GM21381 (cell line): ENCODE data around the gene TSPO.

Source experiments
- ATAC-seq: cut with Tn5 transposase; IDR thresholded peaks from one replicate; pipeline ENCODE4 v1.9.1; 2021; ENCODE audit warnings: mild to moderate bottlenecking, moderate library complexity; ENCODE audit not compliant: unreplicated experiment

Gene TSPO

GRCh38 chr22:43199541-43199940, 48.2 kb downstream of the TSPO start:
- no peak for ATAC-seq

GRCh38 chr22:43200031-43200430, 48.7 kb downstream of the TSPO start:
- ATAC-seq = no peak

- ATAC-seq = no peak
Measured at GRCh38 chr22:43200555-43200954, 49.2 kb downstream of the TSPO start.

- no peak for ATAC-seq
Measured at GRCh38 chr22:43201486-43202219, 50.3 kb downstream of the TSPO start.

- ATAC-seq = no peak
Measured at GRCh38 chr22:43202326-43202725, 51.0 kb downstream of the TSPO start.

- ATAC-seq = no peak
Measured at GRCh38 chr22:43202756-43203410, 51.5 kb downstream of the TSPO start.

- ATAC-seq = no peak
Measured at GRCh38 chr22:43203471-43203981, 52.2 kb downstream of the TSPO start.

GRCh38 chr22:43205261-43205691, 53.9 kb downstream of the TSPO start:
- ATAC-seq = no peak

GRCh38 chr22:43205748-43206508, 54.6 kb downstream of the TSPO start:
- no peak for ATAC-seq

GRCh38 chr22:43206509-43207161, 55.3 kb downstream of the TSPO start:
- no peak for ATAC-seq

GRCh38 chr22:43207386-43207785, 56.0 kb downstream of the TSPO start:
- ATAC-seq = no peak

- ATAC-seq = no peak
Measured at GRCh38 chr22:43207849-43208702, 56.7 kb downstream of the TSPO start.

- no peak for ATAC-seq
Measured at GRCh38 chr22:43208703-43209522, 57.6 kb downstream of the TSPO start.

- ATAC-seq = no peak
Measured at GRCh38 chr22:43209523-43209890, 58.1 kb downstream of the TSPO start.

GRCh38 chr22:43209971-43210370, 58.6 kb downstream of the TSPO start:
- ATAC-seq = no peak

- ATAC-seq = no peak
Measured at GRCh38 chr22:43210631-43211515, 59.5 kb downstream of the TSPO start.

GRCh38 chr22:43211941-43212433, 60.6 kb downstream of the TSPO start:
- ATAC-seq = no peak

GRCh38 chr22:43212434-43212952, 61.1 kb downstream of the TSPO start:
- no peak for ATAC-seq
